H9 (cell line): Measurements from ENCODE around the gene FAS. TPM values are rescaled to one million over a fixed set of nuclear protein-coding genes. Genes with fewer than 3 reads are reported as not detected.

Experiments used
- DNase-seq: peaks from one replicate; pipeline ENCODE4 v3.0.0-alpha.2; 2017
- H2AFZ ChIP-seq: one replicate; pipeline ENCODE4 v1.6.1; 2013; ENCODE audit warnings: mild to moderate bottlenecking, low read length, control low read depth, moderate library complexity
- H2AK5ac ChIP-seq: 2 replicates; pipeline ENCODE4 v1.6.1; 2013; ENCODE audit warnings: low read length, control low read depth, mixed read lengths; ENCODE audit not compliant: insufficient read length
- H2BK120ac ChIP-seq: one replicate; pipeline ENCODE4 v1.6.1; 2013; ENCODE audit warnings: low read depth, mild to moderate bottlenecking, low read length, control low read depth, inconsistent platforms; ENCODE audit not compliant: poor library complexity, severe bottlenecking
- H2BK12ac ChIP-seq: 2 replicates; pipeline ENCODE4 v1.6.1; 2013; ENCODE audit warnings: low read length, control low read depth, mixed read lengths, low read depth; ENCODE audit not compliant: insufficient read length
- H2BK15ac ChIP-seq: 2 replicates; pipeline ENCODE4 v1.6.1; 2013; ENCODE audit warnings: low read depth, low read length, control low read depth
- H2BK20ac ChIP-seq: one replicate; pipeline ENCODE4 v1.6.1; 2013; ENCODE audit warnings: low read depth, mild to moderate bottlenecking, low read length, control low read depth, inconsistent platforms; ENCODE audit not compliant: poor library complexity, severe bottlenecking
- H2BK5ac ChIP-seq: 2 replicates; pipeline ENCODE4 v1.6.1; 2013; ENCODE audit warnings: low read length, control low read depth, mixed read lengths; ENCODE audit not compliant: insufficient read length
- H3K14ac ChIP-seq: 2 replicates; pipeline ENCODE4 v1.6.1; 2013; ENCODE audit warnings: low read length, control low read depth; ENCODE audit not compliant: insufficient read depth
- H3K18ac ChIP-seq: 2 replicates; pipeline ENCODE4 v1.6.1; 2013; ENCODE audit warnings: low read depth, mild to moderate bottlenecking, mixed read lengths, low read length, control low read depth; ENCODE audit not compliant: insufficient read length
- H3K23ac ChIP-seq: 2 replicates; pipeline ENCODE4 v1.6.1; 2013; ENCODE audit warnings: low read length, control low read depth, mixed read lengths, low read depth; ENCODE audit not compliant: insufficient read length
- H3K23me2 ChIP-seq: 2 replicates; pipeline ENCODE4 v1.6.1; 2013; ENCODE audit warnings: low read depth, mild to moderate bottlenecking, mixed read lengths, low read length, control low read depth; ENCODE audit not compliant: insufficient read length, poor library complexity, severe bottlenecking
- H3K27ac ChIP-seq: 2 replicates; pipeline ENCODE4 v1.5.1; 2013; ENCODE audit warnings: low read length, control low read depth, mixed read lengths, low read depth; ENCODE audit not compliant: insufficient read length
- H3K27me3 ChIP-seq: 2 replicates; pipeline ENCODE4 v1.6.1; 2013; ENCODE audit warnings: low read length, control low read depth, inconsistent platforms; ENCODE audit not compliant: insufficient read depth
- H3K4ac ChIP-seq: 2 replicates; pipeline ENCODE4 v1.6.1; 2013; ENCODE audit warnings: low read depth, mild to moderate bottlenecking, control low read depth, inconsistent platforms, low read length, moderate library complexity
- H3K4me1 ChIP-seq: 2 replicates; pipeline ENCODE4 v1.6.1; 2013; ENCODE audit warnings: low read length, control low read depth, inconsistent platforms; ENCODE audit not compliant: insufficient read depth
- H3K4me2 ChIP-seq: 2 replicates; pipeline ENCODE4 v1.6.1; 2013; ENCODE audit warnings: low read length, control low read depth, mixed read lengths; ENCODE audit not compliant: insufficient read length, insufficient read depth
- H3K56ac ChIP-seq: 2 replicates; pipeline ENCODE4 v1.6.1; 2013; ENCODE audit warnings: low read depth, mild to moderate bottlenecking, mixed read lengths, low read length, control low read depth; ENCODE audit not compliant: insufficient read length
- H3K79me1 ChIP-seq: 2 replicates; pipeline ENCODE4 v1.6.1; 2013; ENCODE audit warnings: low read depth, mild to moderate bottlenecking, moderate library complexity, low read length, control low read depth, inconsistent platforms; ENCODE audit not compliant: insufficient read depth, poor library complexity, severe bottlenecking
- H3K79me2 ChIP-seq: 2 replicates; pipeline ENCODE4 v1.6.1; 2013; ENCODE audit warnings: low read length, control low read depth, inconsistent platforms; ENCODE audit not compliant: insufficient read depth
- H3K9ac ChIP-seq: 2 replicates; pipeline ENCODE4 v1.6.1; 2013; ENCODE audit warnings: low read length, control low read depth, mixed read lengths; ENCODE audit not compliant: insufficient read length; ENCODE audit errors: extremely low read depth
- H3K9me3 ChIP-seq: one replicate; pipeline ENCODE4 v1.6.1; 2013; ENCODE audit warnings: low read depth, low read length, inconsistent platforms; ENCODE audit not compliant: control insufficient read depth
- H3T11ph ChIP-seq: one replicate; pipeline ENCODE4 v1.6.1; 2013; ENCODE audit warnings: mild to moderate bottlenecking, low read length, control low read depth, inconsistent platforms
- H4K20me1 ChIP-seq: one replicate; pipeline ENCODE4 v1.6.1; 2013; ENCODE audit not compliant: control insufficient read depth, insufficient read length, insufficient read depth
- H4K5ac ChIP-seq: 2 replicates; pipeline ENCODE4 v1.6.1; 2013; ENCODE audit warnings: low read depth, mild to moderate bottlenecking, mixed read lengths, low read length, control low read depth; ENCODE audit not compliant: insufficient read length
- H4K8ac ChIP-seq: replicated peaks from 2 replicates; pipeline ENCODE4 v1.6.1; 2013; ENCODE audit warnings: low read length, control low read depth, mixed read lengths, low read depth; ENCODE audit not compliant: insufficient read length
- H4K91ac ChIP-seq: 2 replicates; pipeline ENCODE4 v1.6.1; 2013; ENCODE audit warnings: low read depth, mild to moderate bottlenecking, moderate library complexity, mixed read lengths, low read length, control low read depth; ENCODE audit not compliant: insufficient read length
- H3K27ac Mint-ChIP-seq, 3 experiments: 2 replicates in 2 of 3; 3 replicates in 1 of 3; pipeline ENCODE4 v1.8.0; 2020 to 2021; ENCODE audit warnings: mixed read lengths in 3 of 3, mild to moderate bottlenecking in 1 of 3, moderate library complexity in 1 of 3
- H3K27me3 Mint-ChIP-seq: 2 replicates; pipeline ENCODE4 v1.8.0; 2021; ENCODE audit warnings: low read depth, mild to moderate bottlenecking, moderate library complexity, mixed read lengths
- H3K36me3 Mint-ChIP-seq, 3 experiments: 2 replicates in 2 of 3; 3 replicates in 1 of 3; pipeline ENCODE4 v1.8.0; 2020 to 2021; ENCODE audit warnings: low read depth in 3 of 3, mixed read lengths in 3 of 3; ENCODE audit not compliant: insufficient read depth in 1 of 3
- H3K4me1 Mint-ChIP-seq, 2 experiments: 2 replicates each; pipeline ENCODE4 v1.8.0; 2020; ENCODE audit warnings: mixed read lengths in 2 of 2
- H3K4me3 Mint-ChIP-seq, 2 experiments: 2 replicates in 1 of 2; 3 replicates in 1 of 2; pipeline ENCODE4 v1.8.0; 2020 to 2021; ENCODE audit warnings: mild to moderate bottlenecking in 2 of 2, mixed read lengths in 2 of 2, moderate library complexity in 1 of 2
- H3K9me3 Mint-ChIP-seq, 2 experiments: 2 replicates in 1 of 2; 3 replicates in 1 of 2; pipeline ENCODE4 v1.8.0; 2020; ENCODE audit warnings: mild to moderate bottlenecking in 2 of 2, mixed read lengths in 2 of 2, moderate library complexity in 1 of 2
- WGBS: extraction: QIAGEN DNeasy Blood & Tissue Kit; methylation state at CpG from one replicate; pipeline ENCODE4 v1.1.7; 2013; ENCODE audit warnings: missing lambda C conversion rate, low lambda C conversion rate, mixed read lengths; ENCODE audit not compliant: insufficient read length; ENCODE audit errors: extremely low coverage; 5-methylcytosine and 5-hydroxymethylcytosine counted together
- total RNA-seq: library from RNA; stranded (reverse); gene quantifications from 2 replicates; pipeline ENCODE4 v1.2.1, GENCODE V29; 2021
- TF ChIP-seq, protein P1 (sequence below): fragments of 200-600 bp; sonication (generic); conservative IDR thresholded peaks from 3 replicates; pipeline ENCODE4 v1.8.0; 2021; ENCODE audit warnings: antibody characterized with exemption, mild to moderate bottlenecking

The FAS gene
- total RNA-seq, 1 experiment from 2014 or later, result 3.0 TPM

DNA sequence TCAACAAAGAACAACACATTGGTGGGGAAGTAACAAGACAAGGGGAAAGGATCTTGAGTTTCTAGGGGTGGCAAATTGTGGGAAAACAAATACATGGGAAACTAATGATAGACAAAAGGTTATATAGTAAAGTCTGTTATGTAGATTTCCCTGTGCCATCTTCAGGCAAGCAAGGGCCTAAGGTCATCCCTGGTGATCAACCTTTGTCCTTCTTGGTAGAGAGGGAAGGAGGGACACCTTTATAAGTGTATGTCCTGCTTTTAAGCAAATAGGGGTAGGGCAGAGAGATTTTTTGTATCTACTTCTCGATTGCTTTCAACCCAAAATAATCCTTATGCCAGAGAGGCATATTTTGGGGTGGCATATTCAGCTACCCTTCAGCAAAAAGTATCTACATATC, 26.2 kb upstream of the FAS start:
- Histone ChIP-seq H3K4ac (no peak overlapping the region), H3K27ac (no peak overlapping the region), H2BK12ac (no peak overlapping the region), H4K20me1 (no peaks in the 10 kb centered on the region), H3K9me3 (no peaks in the 10 kb centered on the region), H3K14ac (no peak overlapping the region), H3K56ac (no peak overlapping the region), H2BK15ac (no peak overlapping the region), H3K27me3 (no peaks in the 10 kb centered on the region), H3K23me2 (no peaks in the 10 kb centered on the region), H3K9ac (no peak overlapping the region), H2AFZ (no peak overlapping the region), H4K5ac (no peak overlapping the region), H3K23ac (no peak overlapping the region), H2BK5ac (no peak overlapping the region), H3K79me2 (no peaks in the 10 kb centered on the region), H3K79me1 (no peaks in the 10 kb centered on the region), H2BK20ac (no peak overlapping the region), H3K4me2 (no peak overlapping the region), H4K8ac (no peak overlapping the region), H2AK5ac (no peak overlapping the region), H4K91ac (no peak overlapping the region), H2BK120ac (no peak overlapping the region), H3K4me1 (no peaks in the 10 kb centered on the region), H3K18ac (no peak overlapping the region), H3T11ph (no peak overlapping the region)
- DNase-seq, result no peak
- no peak overlapping the region for H3K27ac Mint-ChIP-seq
- TF ChIP-seq, protein P1, sequence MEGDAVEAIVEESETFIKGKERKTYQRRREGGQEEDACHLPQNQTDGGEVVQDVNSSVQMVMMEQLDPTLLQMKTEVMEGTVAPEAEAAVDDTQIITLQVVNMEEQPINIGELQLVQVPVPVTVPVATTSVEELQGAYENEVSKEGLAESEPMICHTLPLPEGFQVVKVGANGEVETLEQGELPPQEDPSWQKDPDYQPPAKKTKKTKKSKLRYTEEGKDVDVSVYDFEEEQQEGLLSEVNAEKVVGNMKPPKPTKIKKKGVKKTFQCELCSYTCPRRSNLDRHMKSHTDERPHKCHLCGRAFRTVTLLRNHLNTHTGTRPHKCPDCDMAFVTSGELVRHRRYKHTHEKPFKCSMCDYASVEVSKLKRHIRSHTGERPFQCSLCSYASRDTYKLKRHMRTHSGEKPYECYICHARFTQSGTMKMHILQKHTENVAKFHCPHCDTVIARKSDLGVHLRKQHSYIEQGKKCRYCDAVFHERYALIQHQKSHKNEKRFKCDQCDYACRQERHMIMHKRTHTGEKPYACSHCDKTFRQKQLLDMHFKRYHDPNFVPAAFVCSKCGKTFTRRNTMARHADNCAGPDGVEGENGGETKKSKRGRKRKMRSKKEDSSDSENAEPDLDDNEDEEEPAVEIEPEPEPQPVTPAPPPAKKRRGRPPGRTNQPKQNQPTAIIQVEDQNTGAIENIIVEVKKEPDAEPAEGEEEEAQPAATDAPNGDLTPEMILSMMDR, result no peak
- no peaks in the 10 kb centered on the region for H3K27me3 Mint-ChIP-seq
- no peak overlapping the region for H3K4me3 Mint-ChIP-seq
- H3K36me3 Mint-ChIP-seq, result no peaks in the 10 kb centered on the region
- peaks cover 0 to 9% of the 10 kb centered on the region in 2 experiments; a peak in 2 of 4 replicates for H3K4me1 Mint-ChIP-seq
- no CpG with 5 or more reads among the region's 1 CpG for WGBS
- no peaks in the 10 kb centered on the region for H3K9me3 Mint-ChIP-seq
